Mononuclear cell (primary cell): ENCODE measurements around the gene HNF4A. TPM values are rescaled to one million over a fixed set of nuclear protein-coding genes. Genes with fewer than 3 reads are reported as not detected.

Experiments used
- H3K27me3 ChIP-seq: 2 replicates; pipeline ENCODE4 v1.6.0; 2011; ENCODE audit warnings: low read length, control low read depth; ENCODE audit not compliant: insufficient read depth
- H3K4me1 ChIP-seq: 2 replicates; pipeline ENCODE4 v1.5.1; 2011; ENCODE audit warnings: mild to moderate bottlenecking, low read length, control low read depth; ENCODE audit not compliant: insufficient read depth
- H3K4me3 ChIP-seq: 2 replicates; pipeline ENCODE4 v1.5.1; 2011; ENCODE audit warnings: mild to moderate bottlenecking, low read length, moderate library complexity
- H3K9me3 ChIP-seq: 2 replicates; pipeline ENCODE4 v1.5.1; 2011; ENCODE audit warnings: low read depth, mild to moderate bottlenecking, control low read depth, low read length
- total RNA-seq: library from RNA; depleted of rRNA; stranded (reverse); fragments of >200 nt; gene quantifications from one replicate; pipeline ENCODE4 v1.2.3, GENCODE V29; 2012

HNF4A gene
- total RNA-seq, 1 donor: not detected

DNA sequence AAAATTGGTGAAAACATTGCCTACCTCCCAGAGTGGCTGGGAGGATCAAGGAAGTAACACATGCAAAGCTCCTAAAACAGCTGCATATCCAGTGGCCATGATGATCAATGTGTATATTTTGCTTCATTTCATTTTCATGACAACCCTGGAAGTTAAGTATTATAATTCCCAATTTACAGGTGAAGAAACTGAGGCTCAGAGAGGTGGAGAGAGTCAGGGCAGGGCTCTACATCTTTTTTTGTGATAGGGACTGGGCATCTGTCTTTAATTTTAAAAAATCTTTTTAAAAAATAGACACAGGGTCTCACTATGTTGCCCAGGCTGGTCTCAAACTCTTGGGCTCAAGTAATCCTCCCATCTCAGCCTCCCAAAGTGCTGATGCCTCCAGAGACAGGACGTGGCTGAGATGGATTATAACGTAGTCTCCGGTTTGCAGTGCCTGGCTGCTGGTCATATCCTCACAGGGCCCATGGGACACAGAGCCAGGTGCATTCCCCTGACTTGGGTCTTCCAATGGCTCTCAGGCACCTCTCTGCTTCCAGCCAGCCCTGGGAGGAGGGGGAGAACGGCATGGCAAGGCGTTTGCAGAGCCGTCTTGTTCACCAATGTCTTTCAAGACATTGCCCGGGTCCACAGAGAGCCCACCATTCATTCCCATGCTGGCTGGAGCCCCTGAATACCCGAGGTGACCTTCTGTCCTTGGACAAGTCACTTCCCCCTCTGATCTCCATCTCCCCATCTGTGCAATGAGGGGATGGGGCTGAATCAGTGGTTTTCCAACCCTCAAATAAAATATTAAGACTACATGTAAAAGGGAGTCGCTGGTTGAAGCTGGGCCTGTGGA is 38.3 kb downstream of the HNF4A start:
- peaks cover 1% of the 10 kb centered on the region for H3K4me1 ChIP-seq
- no peak overlapping the region for H3K4me3 ChIP-seq
- no peaks in the 10 kb centered on the region for H3K9me3 ChIP-seq
- H3K27me3 ChIP-seq: no peaks in the 10 kb centered on the region

DNA sequence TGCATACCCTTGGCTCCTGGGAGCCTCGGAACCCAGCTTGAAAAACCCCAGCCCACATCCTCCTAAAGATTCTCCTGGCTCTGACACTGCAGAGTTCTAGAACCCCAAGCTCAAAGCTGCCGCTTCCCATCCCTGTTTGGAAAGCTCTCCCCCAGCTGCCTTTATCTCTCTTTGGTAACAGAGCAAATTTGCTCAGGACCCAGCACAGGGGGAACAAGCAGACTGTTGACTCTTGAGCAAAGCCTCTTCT is 38.9 kb downstream of the HNF4A start:
- Histone ChIP-seq H3K4me1 (no peaks in the 10 kb centered on the region), H3K9me3 (no peaks in the 10 kb centered on the region), H3K27me3 (no peaks in the 10 kb centered on the region), H3K4me3 (no peak overlapping the region)

DNA sequence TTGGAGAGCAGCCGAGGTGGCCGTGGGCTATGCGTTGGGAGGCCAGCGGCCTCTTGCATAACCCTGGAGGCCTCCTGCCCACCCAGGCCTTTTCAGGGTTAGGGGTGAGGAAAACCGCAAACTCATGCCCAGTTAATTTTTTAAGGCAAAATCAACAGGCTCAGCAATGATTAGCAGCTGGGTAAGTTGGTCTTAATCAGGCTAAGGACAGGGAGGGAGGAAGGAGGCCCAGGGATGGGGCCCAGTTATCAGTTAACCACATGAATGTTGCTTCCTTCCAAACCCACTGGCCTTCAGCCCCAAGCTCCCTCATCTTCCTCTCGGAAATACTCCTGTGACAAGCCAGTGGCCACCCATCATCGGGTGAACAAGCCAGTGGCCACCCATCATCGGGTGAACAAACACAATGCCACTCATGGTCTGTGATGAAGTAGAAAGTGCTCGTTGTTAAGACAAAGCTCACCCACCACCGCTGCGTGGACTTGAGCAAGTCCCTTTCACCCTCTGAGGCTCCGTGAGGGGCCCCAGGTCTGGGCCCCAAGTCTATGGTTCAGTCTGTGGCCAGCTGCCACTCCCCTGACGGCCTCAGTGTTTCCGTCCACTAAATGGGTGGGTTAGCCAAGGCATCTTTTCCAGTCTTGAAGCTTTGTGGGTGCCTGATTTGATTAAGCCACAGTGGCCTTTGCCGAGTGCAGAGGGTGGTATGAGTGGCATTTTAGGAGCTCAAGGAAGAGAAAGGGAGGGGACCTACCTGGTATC is 39.4 kb downstream of the HNF4A start:
- no peaks in the 10 kb centered on the region for H3K9me3 ChIP-seq
- H3K4me3 ChIP-seq: no peak overlapping the region
- H3K4me1 ChIP-seq: no peaks in the 10 kb centered on the region
- no peaks in the 10 kb centered on the region for H3K27me3 ChIP-seq

DNA sequence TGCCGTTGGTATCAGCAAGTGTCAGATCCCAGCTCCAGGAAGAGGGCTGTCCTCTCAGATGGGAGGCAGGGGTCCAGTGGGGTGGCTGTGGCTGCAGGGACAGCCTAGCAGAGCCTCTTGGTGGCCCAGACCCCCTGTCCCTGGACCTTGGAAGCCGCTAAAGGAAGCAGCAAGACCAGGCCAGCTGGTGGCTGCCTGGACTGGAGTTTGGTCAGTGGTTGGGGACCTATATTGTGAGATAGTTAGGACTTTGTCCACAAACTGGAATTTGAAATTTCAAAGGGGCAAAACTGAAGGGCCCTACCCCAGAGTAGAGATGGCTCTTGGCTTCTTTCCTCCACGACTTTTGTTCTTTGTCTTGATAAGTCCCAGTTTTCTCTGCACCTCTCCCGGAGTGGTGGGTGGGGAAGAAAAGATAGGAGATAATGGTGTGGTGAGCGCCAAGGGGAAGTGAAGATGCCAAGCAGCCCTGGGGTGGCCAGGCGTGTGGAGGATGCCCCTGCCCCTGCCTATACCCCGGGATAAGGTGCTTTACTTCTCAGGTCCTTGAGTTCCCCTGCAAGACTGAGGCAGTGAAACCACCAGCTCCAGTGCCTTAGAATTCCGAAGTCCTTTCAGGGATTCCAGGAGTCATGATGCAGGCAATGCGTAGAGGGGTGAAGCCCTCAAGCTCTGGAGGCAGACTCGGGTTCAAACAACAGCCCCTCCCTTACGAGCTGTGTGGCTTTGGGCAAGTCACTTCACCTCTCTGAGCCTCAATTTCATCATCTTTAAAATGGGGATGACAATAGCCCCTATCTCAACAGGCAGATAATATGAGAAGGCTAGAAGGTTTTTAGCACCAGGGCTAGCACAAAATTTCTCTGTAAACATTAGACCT is 40.2 kb downstream of the HNF4A start:
- no peaks in the 10 kb centered on the region for H3K4me1 ChIP-seq
- no peaks in the 10 kb centered on the region for H3K27me3 ChIP-seq
- no peak overlapping the region for H3K4me3 ChIP-seq
- no peaks in the 10 kb centered on the region for H3K9me3 ChIP-seq

- Histone ChIP-seq H3K9me3 (no peaks in the 10 kb centered on the region), H3K4me1 (no peaks in the 10 kb centered on the region), H3K4me3 (no peak overlapping the region), H3K27me3 (no peaks in the 10 kb centered on the region)
These were observed 41.1 kb downstream of the HNF4A start for GRCh38 chr20:44396369-44397130.

- Histone ChIP-seq H3K4me3 (no peak overlapping the region), H3K9me3 (no peaks in the 10 kb centered on the region), H3K27me3 (no peaks in the 10 kb centered on the region), H3K4me1 (no peaks in the 10 kb centered on the region)
These were observed 42.8 kb downstream of the HNF4A start for GRCh38 chr20:44398335-44398734.

- Histone ChIP-seq H3K9me3 (no peaks in the 10 kb centered on the region), H3K27me3 (no peaks in the 10 kb centered on the region), H3K4me3 (no peak overlapping the region), H3K4me1 (no peaks in the 10 kb centered on the region)
These were observed 43.9 kb downstream of the HNF4A start for GRCh38 chr20:44399446-44399845.

DNA sequence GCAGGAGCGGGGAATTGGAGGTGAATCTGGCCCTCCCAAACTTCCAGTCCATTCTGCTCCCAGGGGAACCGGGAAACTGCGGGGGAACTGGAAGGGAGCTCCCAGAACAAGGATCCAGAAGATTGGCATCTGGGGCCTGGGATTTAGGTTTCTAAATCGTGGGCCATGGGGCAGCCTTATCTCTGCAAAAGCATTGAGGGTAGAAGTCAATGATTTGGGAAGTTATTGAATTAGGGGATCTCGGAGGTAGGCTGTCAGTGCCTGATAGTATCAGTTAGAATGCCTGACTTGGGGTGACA is 45.1 kb downstream of the HNF4A start:
- no peaks in the 10 kb centered on the region for H3K9me3 ChIP-seq
- H3K4me3 ChIP-seq: no peak overlapping the region
- no peaks in the 10 kb centered on the region for H3K4me1 ChIP-seq
- H3K27me3 ChIP-seq: no peaks in the 10 kb centered on the region

- H3K4me1 ChIP-seq: no peaks in the 10 kb centered on the region
- no peaks in the 10 kb centered on the region for H3K9me3 ChIP-seq
- H3K4me3 ChIP-seq: no peak overlapping the region
- no peaks in the 10 kb centered on the region for H3K27me3 ChIP-seq
These were observed 45.7 kb downstream of the HNF4A start for GRCh38 chr20:44400970-44401769.

GRCh38 chr20:44401770-44402390 is 46.4 kb downstream of the HNF4A start:
- Histone ChIP-seq H3K4me3 (no peak overlapping the region), H3K27me3 (no peaks in the 10 kb centered on the region), H3K9me3 (no peaks in the 10 kb centered on the region), H3K4me1 (no peaks in the 10 kb centered on the region)

DNA sequence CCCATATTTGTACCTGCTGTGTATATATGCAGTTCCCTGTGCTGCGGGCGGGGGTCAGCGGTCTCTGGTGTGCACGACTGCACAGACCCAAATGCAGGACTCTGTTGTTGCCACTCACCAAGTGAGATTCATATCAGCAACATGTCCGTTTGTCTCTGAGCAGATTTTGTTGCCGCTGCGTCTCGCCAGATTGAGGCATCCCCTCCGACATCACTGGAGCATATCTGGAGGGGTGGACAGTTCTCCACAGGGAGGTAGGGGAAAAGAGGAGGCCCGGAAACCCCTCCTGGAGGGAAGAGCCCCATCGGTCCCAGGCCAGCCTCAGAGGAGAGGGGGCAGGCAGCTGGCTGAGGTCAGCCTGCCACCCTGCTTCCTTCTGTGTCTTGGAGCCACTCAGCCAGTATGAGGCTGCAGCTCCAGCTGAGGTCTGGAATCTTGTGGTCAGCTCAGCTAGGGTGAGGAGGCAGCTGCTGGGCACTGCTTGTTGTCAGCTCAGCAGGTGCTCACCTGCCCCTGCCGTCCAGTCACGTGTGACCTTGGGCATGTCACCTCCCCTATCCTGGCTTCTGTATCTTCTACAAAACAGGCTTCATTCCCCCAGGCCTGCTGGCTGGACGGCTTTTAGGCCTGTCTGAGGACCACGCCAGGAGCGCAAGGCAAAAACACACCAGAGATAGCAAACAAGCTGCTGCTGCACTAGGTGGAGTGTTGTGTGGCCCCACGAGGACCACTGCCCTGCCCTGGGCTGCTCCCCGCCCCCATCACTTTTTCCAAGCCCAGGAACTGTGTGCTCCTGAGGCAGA is 47.1 kb downstream of the HNF4A start:
- Histone ChIP-seq H3K9me3 (no peaks in the 10 kb centered on the region), H3K4me3 (no peak overlapping the region), H3K4me1 (no peaks in the 10 kb centered on the region), H3K27me3 (no peaks in the 10 kb centered on the region)

DNA sequence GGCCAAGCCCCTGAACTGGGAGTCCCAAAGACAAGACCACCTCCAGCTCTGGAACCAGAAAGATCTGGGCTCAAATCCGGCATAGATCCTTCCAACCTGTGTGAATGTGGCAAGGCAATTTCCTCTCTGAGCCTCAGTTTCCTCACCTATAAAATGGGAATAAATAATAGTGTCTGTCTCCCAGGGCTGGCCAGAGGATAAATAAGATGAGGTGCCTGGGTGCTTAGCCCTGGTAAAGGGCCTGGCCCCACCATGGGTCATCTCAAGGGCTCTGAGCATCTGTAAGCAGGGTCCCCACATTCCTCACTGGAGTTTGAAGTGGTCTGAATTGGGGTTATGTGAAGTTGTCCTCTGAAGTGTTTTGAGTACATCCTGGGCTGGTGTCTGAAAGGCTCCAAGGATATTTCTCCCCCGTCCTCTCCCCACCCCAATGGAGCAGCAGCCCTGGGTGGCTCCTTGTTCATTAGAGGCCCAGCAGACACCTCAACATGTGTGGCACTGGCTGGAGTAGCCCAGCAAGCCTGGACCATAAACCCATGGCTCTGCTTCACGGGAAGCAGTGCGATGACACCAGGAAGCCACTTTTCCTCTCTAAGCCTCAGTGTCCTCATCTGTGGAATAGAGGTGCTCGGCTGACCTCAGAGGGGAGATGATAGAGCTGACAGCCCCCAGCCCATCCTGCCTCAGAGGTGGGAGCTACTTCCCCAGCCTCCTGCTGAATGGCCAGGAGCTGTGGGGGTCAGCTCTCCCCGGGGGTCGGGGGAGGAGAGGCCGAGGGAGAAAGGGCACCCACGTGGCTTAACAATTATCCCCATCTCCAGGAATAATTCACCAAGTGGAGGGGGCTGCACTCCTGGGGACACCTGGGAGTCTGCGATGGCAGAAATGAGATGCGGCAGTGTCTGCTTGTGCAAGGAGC is 48.0 kb downstream of the HNF4A start:
- Histone ChIP-seq H3K4me1 (no peaks in the 10 kb centered on the region), H3K4me3 (no peak overlapping the region), H3K9me3 (no peaks in the 10 kb centered on the region), H3K27me3 (no peaks in the 10 kb centered on the region)
